H9 (cell line): ENCODE measurements around the gene ATG101. TPM values are rescaled to one million over a fixed set of nuclear protein-coding genes. Genes with fewer than 3 reads are reported as not detected.
A peak's percentile ranks its signal among the peaks of the same experiment; 100 is the strongest.

Experiments used
- DNase-seq: peaks from one replicate; pipeline ENCODE4 v3.0.0-alpha.2; 2017
- H2AFZ ChIP-seq: one replicate; pipeline ENCODE4 v1.6.1; 2013; ENCODE audit warnings: mild to moderate bottlenecking, low read length, control low read depth, moderate library complexity
- H2AK5ac ChIP-seq: 2 replicates; pipeline ENCODE4 v1.6.1; 2013; ENCODE audit warnings: low read length, control low read depth, mixed read lengths; ENCODE audit not compliant: insufficient read length
- H2BK120ac ChIP-seq: one replicate; pipeline ENCODE4 v1.6.1; 2013; ENCODE audit warnings: low read depth, mild to moderate bottlenecking, low read length, control low read depth, inconsistent platforms; ENCODE audit not compliant: poor library complexity, severe bottlenecking
- H2BK12ac ChIP-seq: 2 replicates; pipeline ENCODE4 v1.6.1; 2013; ENCODE audit warnings: low read length, control low read depth, mixed read lengths, low read depth; ENCODE audit not compliant: insufficient read length
- H2BK15ac ChIP-seq: 2 replicates; pipeline ENCODE4 v1.6.1; 2013; ENCODE audit warnings: low read depth, low read length, control low read depth
- H2BK20ac ChIP-seq: one replicate; pipeline ENCODE4 v1.6.1; 2013; ENCODE audit warnings: low read depth, mild to moderate bottlenecking, low read length, control low read depth, inconsistent platforms; ENCODE audit not compliant: poor library complexity, severe bottlenecking
- H2BK5ac ChIP-seq: 2 replicates; pipeline ENCODE4 v1.6.1; 2013; ENCODE audit warnings: low read length, control low read depth, mixed read lengths; ENCODE audit not compliant: insufficient read length
- H3K14ac ChIP-seq: 2 replicates; pipeline ENCODE4 v1.6.1; 2013; ENCODE audit warnings: low read length, control low read depth; ENCODE audit not compliant: insufficient read depth
- H3K18ac ChIP-seq: 2 replicates; pipeline ENCODE4 v1.6.1; 2013; ENCODE audit warnings: low read depth, mild to moderate bottlenecking, mixed read lengths, low read length, control low read depth; ENCODE audit not compliant: insufficient read length
- H3K23ac ChIP-seq: 2 replicates; pipeline ENCODE4 v1.6.1; 2013; ENCODE audit warnings: low read length, control low read depth, mixed read lengths, low read depth; ENCODE audit not compliant: insufficient read length
- H3K23me2 ChIP-seq: 2 replicates; pipeline ENCODE4 v1.6.1; 2013; ENCODE audit warnings: low read depth, mild to moderate bottlenecking, mixed read lengths, low read length, control low read depth; ENCODE audit not compliant: insufficient read length, poor library complexity, severe bottlenecking
- H3K27ac ChIP-seq: 2 replicates; pipeline ENCODE4 v1.5.1; 2013; ENCODE audit warnings: low read length, control low read depth, mixed read lengths, low read depth; ENCODE audit not compliant: insufficient read length
- H3K27me3 ChIP-seq: 2 replicates; pipeline ENCODE4 v1.6.1; 2013; ENCODE audit warnings: low read length, control low read depth, inconsistent platforms; ENCODE audit not compliant: insufficient read depth
- H3K4ac ChIP-seq: 2 replicates; pipeline ENCODE4 v1.6.1; 2013; ENCODE audit warnings: low read depth, mild to moderate bottlenecking, control low read depth, inconsistent platforms, low read length, moderate library complexity
- H3K4me1 ChIP-seq: 2 replicates; pipeline ENCODE4 v1.6.1; 2013; ENCODE audit warnings: low read length, control low read depth, inconsistent platforms; ENCODE audit not compliant: insufficient read depth
- H3K4me2 ChIP-seq: 2 replicates; pipeline ENCODE4 v1.6.1; 2013; ENCODE audit warnings: low read length, control low read depth, mixed read lengths; ENCODE audit not compliant: insufficient read length, insufficient read depth
- H3K56ac ChIP-seq: 2 replicates; pipeline ENCODE4 v1.6.1; 2013; ENCODE audit warnings: low read depth, mild to moderate bottlenecking, mixed read lengths, low read length, control low read depth; ENCODE audit not compliant: insufficient read length
- H3K79me1 ChIP-seq: 2 replicates; pipeline ENCODE4 v1.6.1; 2013; ENCODE audit warnings: low read depth, mild to moderate bottlenecking, moderate library complexity, low read length, control low read depth, inconsistent platforms; ENCODE audit not compliant: insufficient read depth, poor library complexity, severe bottlenecking
- H3K79me2 ChIP-seq: 2 replicates; pipeline ENCODE4 v1.6.1; 2013; ENCODE audit warnings: low read length, control low read depth, inconsistent platforms; ENCODE audit not compliant: insufficient read depth
- H3K9ac ChIP-seq: 2 replicates; pipeline ENCODE4 v1.6.1; 2013; ENCODE audit warnings: low read length, control low read depth, mixed read lengths; ENCODE audit not compliant: insufficient read length; ENCODE audit errors: extremely low read depth
- H3K9me3 ChIP-seq: one replicate; pipeline ENCODE4 v1.6.1; 2013; ENCODE audit warnings: low read depth, low read length, inconsistent platforms; ENCODE audit not compliant: control insufficient read depth
- H3T11ph ChIP-seq: one replicate; pipeline ENCODE4 v1.6.1; 2013; ENCODE audit warnings: mild to moderate bottlenecking, low read length, control low read depth, inconsistent platforms
- H4K20me1 ChIP-seq: one replicate; pipeline ENCODE4 v1.6.1; 2013; ENCODE audit not compliant: control insufficient read depth, insufficient read length, insufficient read depth
- H4K5ac ChIP-seq: 2 replicates; pipeline ENCODE4 v1.6.1; 2013; ENCODE audit warnings: low read depth, mild to moderate bottlenecking, mixed read lengths, low read length, control low read depth; ENCODE audit not compliant: insufficient read length
- H4K8ac ChIP-seq: replicated peaks from 2 replicates; pipeline ENCODE4 v1.6.1; 2013; ENCODE audit warnings: low read length, control low read depth, mixed read lengths, low read depth; ENCODE audit not compliant: insufficient read length
- H4K91ac ChIP-seq: 2 replicates; pipeline ENCODE4 v1.6.1; 2013; ENCODE audit warnings: low read depth, mild to moderate bottlenecking, moderate library complexity, mixed read lengths, low read length, control low read depth; ENCODE audit not compliant: insufficient read length
- H3K27ac Mint-ChIP-seq, 3 experiments: 2 replicates in 2 of 3; 3 replicates in 1 of 3; pipeline ENCODE4 v1.8.0; 2020 to 2021; ENCODE audit warnings: mixed read lengths in 3 of 3, mild to moderate bottlenecking in 1 of 3, moderate library complexity in 1 of 3
- H3K27me3 Mint-ChIP-seq: 2 replicates; pipeline ENCODE4 v1.8.0; 2021; ENCODE audit warnings: low read depth, mild to moderate bottlenecking, moderate library complexity, mixed read lengths
- H3K36me3 Mint-ChIP-seq, 3 experiments: 2 replicates in 2 of 3; 3 replicates in 1 of 3; pipeline ENCODE4 v1.8.0; 2020 to 2021; ENCODE audit warnings: low read depth in 3 of 3, mixed read lengths in 3 of 3; ENCODE audit not compliant: insufficient read depth in 1 of 3
- H3K4me1 Mint-ChIP-seq, 2 experiments: 2 replicates each; pipeline ENCODE4 v1.8.0; 2020; ENCODE audit warnings: mixed read lengths in 2 of 2
- H3K4me3 Mint-ChIP-seq, 2 experiments: 2 replicates in 1 of 2; 3 replicates in 1 of 2; pipeline ENCODE4 v1.8.0; 2020 to 2021; ENCODE audit warnings: mild to moderate bottlenecking in 2 of 2, mixed read lengths in 2 of 2, moderate library complexity in 1 of 2
- H3K9me3 Mint-ChIP-seq, 2 experiments: 2 replicates in 1 of 2; 3 replicates in 1 of 2; pipeline ENCODE4 v1.8.0; 2020; ENCODE audit warnings: mild to moderate bottlenecking in 2 of 2, mixed read lengths in 2 of 2, moderate library complexity in 1 of 2
- WGBS: extraction: QIAGEN DNeasy Blood & Tissue Kit; methylation state at CpG from one replicate; pipeline ENCODE4 v1.1.7; 2013; ENCODE audit warnings: missing lambda C conversion rate, low lambda C conversion rate, mixed read lengths; ENCODE audit not compliant: insufficient read length; ENCODE audit errors: extremely low coverage; 5-methylcytosine and 5-hydroxymethylcytosine counted together
- total RNA-seq: library from RNA; stranded (reverse); gene quantifications from 2 replicates; pipeline ENCODE4 v1.2.1, GENCODE V29; 2021
- TF ChIP-seq, protein P1 (sequence below): fragments of 200-600 bp; sonication (generic); conservative IDR thresholded peaks from 3 replicates; pipeline ENCODE4 v1.8.0; 2021; ENCODE audit warnings: antibody characterized with exemption, mild to moderate bottlenecking

The ATG101 gene
- total RNA-seq, 1 experiment from 2014 or later: 58.3 TPM

DNA sequence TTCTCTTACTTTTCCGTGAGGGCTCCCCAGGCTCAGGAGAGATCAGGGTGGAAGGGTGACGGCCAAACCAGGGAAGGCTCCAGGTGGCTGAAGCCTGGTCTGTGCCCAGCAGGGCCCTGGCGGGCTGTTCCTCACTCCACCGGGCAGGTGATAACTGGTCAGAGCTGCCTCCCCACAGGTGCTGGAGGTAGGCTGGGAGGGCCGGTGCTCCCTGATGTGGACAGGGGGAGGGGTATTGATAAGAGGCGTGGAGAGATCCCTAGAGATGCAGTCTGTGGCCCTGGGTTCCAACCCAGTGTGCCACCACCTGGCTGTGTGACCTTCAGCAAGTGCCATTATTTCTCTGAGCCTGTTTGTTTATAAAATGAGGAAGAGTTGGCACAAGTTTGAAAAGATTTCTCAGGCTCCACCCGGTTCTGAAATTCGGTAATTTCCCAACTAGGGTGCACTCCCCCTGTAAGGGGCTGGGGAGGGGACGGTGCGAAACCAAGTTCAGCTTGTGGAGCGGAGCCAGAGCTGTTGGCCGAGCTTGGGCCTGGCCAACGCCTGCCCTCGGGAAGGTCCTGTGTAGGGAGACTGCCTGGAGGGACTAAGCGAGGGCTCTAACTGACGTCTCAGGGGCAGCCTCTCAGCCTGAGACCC lies 19.5 kb upstream of the ATG101 start:
- Mint-ChIP-seq H3K9me3 (no peaks in the 10 kb centered on the region; a peak in 1 of 5 replicates), H3K27me3 (peaks cover 60% of the 10 kb centered on the region), H3K4me3 (peak overlapping the region; percentile 78 to 88), H3K27ac (peak overlapping the region in 1 of 3 experiments; percentile 28; a peak in 1 of 7 replicates), H3K36me3 (peaks cover 0 to 14% (median 6%) of the 10 kb centered on the region in 3 experiments; a peak in 5 of 7 replicates), H3K4me1 (peaks cover 25 to 28% of the 10 kb centered on the region in 2 experiments)
- Histone ChIP-seq H3K14ac (peak overlapping the region; percentile 91), H2BK12ac (no peak overlapping the region), H3K4ac (peak overlapping the region; percentile 37), H3T11ph (no peak overlapping the region), H3K27ac (no peak overlapping the region), H2BK15ac (peak overlapping the region; percentile 4; the same call in 1 of the 2 replicates), H2AK5ac (no peak overlapping the region), H2BK5ac (no peak overlapping the region), H3K79me2 (no peaks in the 10 kb centered on the region), H2AFZ (no peak overlapping the region), H3K79me1 (no peaks in the 10 kb centered on the region), H3K27me3 (peaks cover 7% of the 10 kb centered on the region; the same call in 1 of the 2 replicates), H3K23me2 (peaks cover 17% of the 10 kb centered on the region), H4K20me1 (no peaks in the 10 kb centered on the region), H2BK120ac (no peak overlapping the region), H3K23ac (no peak overlapping the region), H3K9ac (peak overlapping the region; percentile 61), H3K9me3 (no peaks in the 10 kb centered on the region), H3K4me1 (no peaks in the 10 kb centered on the region; the same call in 1 of the 2 replicates), H2BK20ac (no peak overlapping the region), H4K91ac (peak overlapping the region; percentile 29), H4K5ac (no peak overlapping the region), H4K8ac (no peak overlapping the region), H3K18ac (peak overlapping the region; percentile 29), H3K56ac (no peak overlapping the region), H3K4me2 (peak overlapping the region; percentile 68)
- peak; percentile 73 for DNase-seq
- TF ChIP-seq, protein P1, sequence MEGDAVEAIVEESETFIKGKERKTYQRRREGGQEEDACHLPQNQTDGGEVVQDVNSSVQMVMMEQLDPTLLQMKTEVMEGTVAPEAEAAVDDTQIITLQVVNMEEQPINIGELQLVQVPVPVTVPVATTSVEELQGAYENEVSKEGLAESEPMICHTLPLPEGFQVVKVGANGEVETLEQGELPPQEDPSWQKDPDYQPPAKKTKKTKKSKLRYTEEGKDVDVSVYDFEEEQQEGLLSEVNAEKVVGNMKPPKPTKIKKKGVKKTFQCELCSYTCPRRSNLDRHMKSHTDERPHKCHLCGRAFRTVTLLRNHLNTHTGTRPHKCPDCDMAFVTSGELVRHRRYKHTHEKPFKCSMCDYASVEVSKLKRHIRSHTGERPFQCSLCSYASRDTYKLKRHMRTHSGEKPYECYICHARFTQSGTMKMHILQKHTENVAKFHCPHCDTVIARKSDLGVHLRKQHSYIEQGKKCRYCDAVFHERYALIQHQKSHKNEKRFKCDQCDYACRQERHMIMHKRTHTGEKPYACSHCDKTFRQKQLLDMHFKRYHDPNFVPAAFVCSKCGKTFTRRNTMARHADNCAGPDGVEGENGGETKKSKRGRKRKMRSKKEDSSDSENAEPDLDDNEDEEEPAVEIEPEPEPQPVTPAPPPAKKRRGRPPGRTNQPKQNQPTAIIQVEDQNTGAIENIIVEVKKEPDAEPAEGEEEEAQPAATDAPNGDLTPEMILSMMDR: no peak
- WGBS: no CpG with 5 or more reads among the region's 16 CpGs
